Thyroid gland (tissue), 4 donors: ENCODE measurements around the gene SPTLC3. TPM values are rescaled to one million over a fixed set of nuclear protein-coding genes. Genes with fewer than 3 reads are reported as not detected.

Experiments
- DNase-seq, 2 donors: peaks; one replicate each; pipeline ENCODE4 v3.0.0-alpha.2; 2019
- H3K27ac ChIP-seq, 3 donors: fragments of 200-600 bp; sonication (generic); 1 replicate in 2 of 3; 2 replicates in 1 of 3; pipeline ENCODE4 v1.5.1; 2016 to 2019; ENCODE audit warnings: mild to moderate bottlenecking in 1 of 3, moderate library complexity in 1 of 3
- H3K27me3 ChIP-seq: fragments of 200-600 bp; sonication (generic); one replicate; pipeline ENCODE4 v1.5.1; 2019
- H3K36me3 ChIP-seq, 2 donors: fragments of 200-600 bp; sonication (generic); one replicate each; pipeline ENCODE4 v1.5.1; 2016 to 2019
- H3K4me1 ChIP-seq, 2 donors: fragments of 200-600 bp; sonication (generic); one replicate each; pipeline ENCODE4 v1.5.1; 2017 to 2019
- H3K4me3 ChIP-seq, 3 donors: fragments of 200-600 bp; sonication (generic); replicated peaks in 1 of 3; 1 replicate in 2 of 3; 2 replicates in 1 of 3; pipeline ENCODE4 v1.5.1; 2016; ENCODE audit warnings: mild to moderate bottlenecking in 1 of 3
- H3K9me3 ChIP-seq: fragments of 200-600 bp; sonication (generic); one replicate; pipeline ENCODE4 v1.5.1; 2017
- POLR2A ChIP-seq, 2 donors: fragments of 450-650 bp; IDR thresholded peaks; one replicate each; pipeline ENCODE4 v1.6.1; 2017; ENCODE audit warnings: antibody characterized with exemption in 2 of 2, mild to moderate bottlenecking in 2 of 2, moderate library complexity in 1 of 2
- WGBS, 2 donors: methylation state at CpG; one replicate each; pipeline ENCODE4 v1.1.5; 2017; 5-methylcytosine and 5-hydroxymethylcytosine counted together
- intact Hi-C: fragments of 100-400 bp; cut with DNase I; formaldehyde crosslinking; loops from one replicate; pipeline ENCODE4 v1.15.1; 2023
- total RNA-seq, 4 donors: library from RNA; depleted of rRNA; stranded (reverse); fragments of >200 nt; gene quantifications; one replicate each; pipeline ENCODE4 v1.2.3, GENCODE V29; 2016
- TF ChIP-seq, protein P1 (sequence below), 6 experiments: fragments of 200-600 bp in 3 of 6; fragments of 450-650 bp in 3 of 6; sonication (generic) in 3 of 6; IDR thresholded peaks; one replicate each; pipeline ENCODE4 v1.5.1; 2016 to 2019; ENCODE audit warnings: antibody characterized with exemption in 6 of 6, mild to moderate bottlenecking in 2 of 6, inconsistent platforms in 1 of 6, moderate library complexity in 1 of 6

Gene SPTLC3
- total RNA-seq, 4 donors from 2014 or later, result 33.8 to 71.5 (median 37.7) TPM

DNA sequence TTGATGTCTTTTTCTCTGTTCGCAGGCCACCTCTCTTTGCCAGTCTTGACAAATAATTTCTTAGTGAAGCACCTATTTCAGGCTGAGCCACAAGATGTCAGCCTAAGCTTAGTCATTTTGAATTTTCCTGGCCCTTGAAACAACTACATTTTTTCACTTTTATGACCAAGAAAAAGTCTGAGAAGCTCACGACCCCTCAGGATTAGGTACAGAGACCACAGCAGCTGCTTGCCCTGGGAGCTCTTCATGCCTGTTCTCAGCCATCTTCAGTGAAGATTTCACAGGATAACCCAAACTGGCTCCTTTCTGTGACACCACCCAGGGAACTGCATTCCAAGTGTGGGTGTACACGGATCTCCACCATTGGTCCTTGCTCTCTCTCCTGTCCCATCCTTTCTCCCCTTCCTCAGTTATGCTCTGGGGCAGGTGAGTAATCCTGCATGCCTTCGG lies 38.4 kb upstream of the SPTLC3 start:
- peak; percentile 14 to 32 for DNase-seq
- no peak for TF ChIP-seq POLR2A (IDR thresholded peaks at IDR 0.05)
- TF ChIP-seq, protein P1, sequence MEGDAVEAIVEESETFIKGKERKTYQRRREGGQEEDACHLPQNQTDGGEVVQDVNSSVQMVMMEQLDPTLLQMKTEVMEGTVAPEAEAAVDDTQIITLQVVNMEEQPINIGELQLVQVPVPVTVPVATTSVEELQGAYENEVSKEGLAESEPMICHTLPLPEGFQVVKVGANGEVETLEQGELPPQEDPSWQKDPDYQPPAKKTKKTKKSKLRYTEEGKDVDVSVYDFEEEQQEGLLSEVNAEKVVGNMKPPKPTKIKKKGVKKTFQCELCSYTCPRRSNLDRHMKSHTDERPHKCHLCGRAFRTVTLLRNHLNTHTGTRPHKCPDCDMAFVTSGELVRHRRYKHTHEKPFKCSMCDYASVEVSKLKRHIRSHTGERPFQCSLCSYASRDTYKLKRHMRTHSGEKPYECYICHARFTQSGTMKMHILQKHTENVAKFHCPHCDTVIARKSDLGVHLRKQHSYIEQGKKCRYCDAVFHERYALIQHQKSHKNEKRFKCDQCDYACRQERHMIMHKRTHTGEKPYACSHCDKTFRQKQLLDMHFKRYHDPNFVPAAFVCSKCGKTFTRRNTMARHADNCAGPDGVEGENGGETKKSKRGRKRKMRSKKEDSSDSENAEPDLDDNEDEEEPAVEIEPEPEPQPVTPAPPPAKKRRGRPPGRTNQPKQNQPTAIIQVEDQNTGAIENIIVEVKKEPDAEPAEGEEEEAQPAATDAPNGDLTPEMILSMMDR (IDR thresholded peaks at IDR 0.05), result peak; percentile 23 to 87 (median 58)
- intact Hi-C loops, result loop anchor here (5.0 kb wide), 1 partner anchor 137 kb away; no protein-coding TSS in a partner anchor
- WGBS, 2 donors, result 45 to 49% methylated on average over 4 of the region's 4 CpGs
- H3K27me3 ChIP-seq, result no peaks in the 10 kb centered on the region
- no peak overlapping the region for H3K27ac ChIP-seq
- H3K36me3 ChIP-seq, result no peaks in the 10 kb centered on the region
- H3K4me3 ChIP-seq, result no peak overlapping the region
- H3K4me1 ChIP-seq, result no peaks in the 10 kb centered on the region
- H3K9me3 ChIP-seq, result no peaks in the 10 kb centered on the region

DNA sequence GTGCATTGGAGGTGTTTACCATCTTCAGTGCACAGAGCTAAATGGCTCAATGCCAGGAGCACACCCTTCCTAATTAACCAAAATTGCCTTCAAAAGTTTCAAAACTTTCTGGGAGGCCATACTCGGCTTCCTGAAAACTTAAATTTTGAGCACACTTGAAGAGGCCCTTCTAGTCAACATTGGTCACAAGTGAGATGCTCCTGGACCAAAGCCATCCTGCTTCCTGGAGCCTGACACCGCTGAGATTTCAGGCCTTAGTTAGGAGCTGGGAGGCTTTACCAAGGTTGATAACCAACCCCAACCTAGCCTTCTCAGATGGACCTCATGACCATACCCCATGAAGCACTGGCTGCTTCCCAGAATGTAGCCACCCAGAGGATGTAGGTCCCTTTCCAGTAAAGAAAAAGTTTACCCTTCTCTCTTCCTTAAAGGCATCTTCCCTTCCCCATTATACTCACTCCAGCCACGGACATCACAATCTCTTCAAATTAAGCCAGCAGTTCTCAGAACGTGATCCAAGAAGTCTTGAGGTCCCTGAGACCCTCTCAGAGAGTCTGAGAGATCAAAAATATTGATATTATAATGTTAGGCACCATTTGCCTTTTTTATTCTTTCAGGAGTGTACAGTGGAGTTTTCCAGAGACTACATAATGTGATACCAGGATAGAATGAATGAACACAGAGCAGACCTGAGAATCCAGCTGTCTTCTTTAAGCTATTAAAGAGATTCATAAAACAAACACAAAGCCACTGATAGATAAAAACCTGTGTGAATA lies 32.8 kb upstream of the SPTLC3 start:
- H3K27me3 ChIP-seq, result no peaks in the 10 kb centered on the region
- no peaks in the 10 kb centered on the region for H3K36me3 ChIP-seq
- WGBS, 2 donors, result 56 to 59% methylated on average over 4 of the region's 4 CpGs
- intact Hi-C loops, result no loop called here
- TF ChIP-seq, protein P1 (IDR thresholded peaks at IDR 0.05), result no peak
- no peak for TF ChIP-seq POLR2A (IDR thresholded peaks at IDR 0.05)
- H3K27ac ChIP-seq, result no peak overlapping the region
- no peak overlapping the region for H3K4me3 ChIP-seq
- no peaks in the 10 kb centered on the region for H3K4me1 ChIP-seq
- H3K9me3 ChIP-seq, result no peaks in the 10 kb centered on the region
- peak; percentile 87 to 89 for DNase-seq

DNA sequence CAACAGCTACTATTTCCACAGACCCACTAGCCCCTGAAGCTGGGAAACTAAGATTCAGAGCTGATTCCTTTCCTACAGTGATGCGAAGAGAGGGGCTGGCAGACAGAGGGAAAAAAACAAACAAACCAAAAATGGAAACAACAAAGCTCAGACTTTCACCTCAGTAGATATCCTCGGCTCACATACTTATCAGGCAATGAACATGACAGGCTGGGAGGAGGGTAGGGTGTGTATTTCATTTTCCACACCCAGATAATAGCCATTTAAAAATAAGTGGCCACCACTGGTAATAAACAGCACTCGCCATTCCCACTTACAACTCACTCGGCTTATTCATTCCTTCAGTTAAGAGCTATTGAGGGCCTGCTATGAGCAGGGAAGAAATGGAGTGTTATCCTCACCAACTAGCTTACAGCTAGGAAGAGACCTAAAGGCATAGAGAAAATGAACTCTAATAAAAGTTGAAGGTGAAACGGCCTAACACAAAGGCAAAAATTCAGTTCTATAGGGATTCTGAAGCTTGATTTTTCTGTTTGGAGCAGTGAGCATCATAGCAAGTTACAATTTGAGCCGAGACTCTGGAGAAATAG lies 32.0 kb upstream of the SPTLC3 start:
- H3K36me3 ChIP-seq, result no peaks in the 10 kb centered on the region
- intact Hi-C loops, result no loop called here
- no peak for DNase-seq
- H3K4me3 ChIP-seq, result no peak overlapping the region
- no peak overlapping the region for H3K27ac ChIP-seq
- no peaks in the 10 kb centered on the region for H3K27me3 ChIP-seq
- no peak for TF ChIP-seq POLR2A (IDR thresholded peaks at IDR 0.05)
- TF ChIP-seq, protein P1 (IDR thresholded peaks at IDR 0.05), result no peak
- no peaks in the 10 kb centered on the region for H3K9me3 ChIP-seq
- no peaks in the 10 kb centered on the region for H3K4me1 ChIP-seq
- 89 to 93% methylated on average over 6 of the region's 6 CpGs for WGBS, 2 donors

DNA sequence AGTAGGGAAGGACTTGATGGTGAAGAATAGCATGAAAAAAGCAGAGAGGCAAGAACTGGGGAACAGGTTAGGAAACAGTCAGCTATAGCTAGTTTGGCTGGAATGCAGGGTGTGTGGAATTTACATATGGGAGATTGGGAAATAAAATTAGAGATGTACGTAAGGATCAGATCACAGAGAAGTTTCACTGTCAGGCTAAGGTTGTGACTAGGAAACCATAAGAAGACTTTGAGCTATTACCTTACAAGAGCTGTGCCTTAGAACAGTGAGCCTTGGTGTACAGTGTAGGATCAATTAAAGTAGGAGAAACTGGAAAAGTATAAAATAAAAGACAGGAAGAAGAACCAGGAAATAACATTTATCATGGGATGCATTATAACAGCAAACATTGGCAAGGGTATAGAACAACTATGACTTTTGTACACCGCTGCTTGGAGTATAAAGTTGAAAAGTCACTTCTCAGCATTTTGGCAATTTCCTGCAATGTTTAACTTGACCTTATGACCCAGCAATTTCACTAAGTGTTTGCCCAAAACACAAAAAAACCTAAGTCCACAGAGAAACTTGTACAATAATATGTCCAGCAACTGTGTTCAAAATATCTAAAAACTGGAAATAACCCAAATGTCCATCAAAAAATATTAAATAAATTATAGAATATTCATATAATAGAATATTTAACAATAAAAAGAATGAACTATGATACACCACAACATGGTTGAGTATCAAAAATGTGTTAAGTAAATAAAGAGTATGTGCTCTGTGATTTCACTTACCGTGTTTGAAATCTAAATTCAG lies 31.2 kb upstream of the SPTLC3 start:
- intact Hi-C loops, result no loop called here

More for the DNA sequence above, 31.2 kb upstream of the SPTLC3 start:
- H3K27ac ChIP-seq, result no peak overlapping the region
- DNase-seq, result no peak
- no peaks in the 10 kb centered on the region for H3K27me3 ChIP-seq
- no peaks in the 10 kb centered on the region for H3K36me3 ChIP-seq
- H3K4me3 ChIP-seq, result no peak overlapping the region
- TF ChIP-seq, protein P1 (IDR thresholded peaks at IDR 0.05), result no peak
- TF ChIP-seq POLR2A (IDR thresholded peaks at IDR 0.05), result no peak
- no peaks in the 10 kb centered on the region for H3K9me3 ChIP-seq
- WGBS, 2 donors, result 83 to 86% methylated on average over 3 of the region's 3 CpGs
- no peaks in the 10 kb centered on the region for H3K4me1 ChIP-seq
